HepG2 (cell line): Measurements from ENCODE around the gene DHX32. TPM values are rescaled to one million over a fixed set of nuclear protein-coding genes. Genes with fewer than 3 reads are reported as not detected.

Experiments used
- ASH2L ChIP-seq: fragments of 300-600, 200-600 bp; sonication (generic); IDR thresholded peaks from 2 replicates; pipeline ENCODE4 v1.7.0; 2017; ENCODE audit warnings: low read depth, mild to moderate bottlenecking, moderate library complexity, mixed read lengths, low read length; ENCODE audit not compliant: insufficient read length
- MTF1 ChIP-seq: sonication (generic); formaldehyde crosslinking; IDR thresholded peaks from 2 replicates; pipeline ENCODE4 v1.5.0; 2020; ENCODE audit warnings: missing genetic modification reagents
- NR2F1 ChIP-seq, 2 experiments: fragments of 450-650 bp in 1 of 2; formaldehyde crosslinking in 1 of 2; IDR thresholded peaks; 2 replicates each; pipeline versions ENCODE4 v1.5.0 to v1.6.1; 2016 to 2020; ENCODE audit warnings: mild to moderate bottlenecking in 1 of 2, missing compliant biosample characterization in 1 of 2, missing genetic modification reagents in 1 of 2, moderate library complexity in 1 of 2
- SP1 ChIP-seq, 2 experiments: fragments of 450-650 bp in 1 of 2; sonication (generic) in 1 of 2; formaldehyde crosslinking in 1 of 2; IDR thresholded peaks; 2 replicates each; pipeline versions ENCODE4 v1.4.0 to v1.6.1; 2016 to 2020; ENCODE audit warnings: missing genetic modification reagents in 1 of 2
- TARDBP ChIP-seq: sonication (generic); formaldehyde crosslinking; IDR thresholded peaks from 2 replicates; pipeline ENCODE4 v1.8.0; 2022; ENCODE audit warnings: mild to moderate bottlenecking, missing genetic modification reagents
- ZFP41 ChIP-seq: sonication (generic); formaldehyde crosslinking; IDR thresholded peaks from 2 replicates; pipeline ENCODE4 v1.4.0; 2020; ENCODE audit warnings: mild to moderate bottlenecking, missing genetic modification reagents, borderline replicate concordance
- ZNF274 ChIP-seq: sonication (generic); formaldehyde crosslinking; IDR thresholded peaks from 2 replicates; pipeline ENCODE4 v1.5.1; 2020; ENCODE audit warnings: mild to moderate bottlenecking, missing genetic modification reagents
- ZNF407 ChIP-seq: sonication (generic); formaldehyde crosslinking; IDR thresholded peaks from one replicate; pipeline ENCODE4 v1.5.1; 2020; ENCODE audit warnings: mild to moderate bottlenecking, missing genetic modification reagents; ENCODE audit errors: not compliant biosample characterization
- ZNF589 ChIP-seq: sonication (generic); formaldehyde crosslinking; conservative IDR thresholded peaks from 2 replicates; pipeline ENCODE4 v1.8.0; 2022; ENCODE audit warnings: mild to moderate bottlenecking, moderate library complexity, missing genetic modification reagents
- ZNF724P ChIP-seq: sonication (generic); formaldehyde crosslinking; IDR thresholded peaks from 2 replicates; pipeline ENCODE4 v1.8.0; 2022; ENCODE audit warnings: missing genetic modification reagents, borderline replicate concordance
- ZNF768 ChIP-seq: sonication (generic); formaldehyde crosslinking; IDR thresholded peaks from 2 replicates; pipeline ENCODE4 v1.4.0; 2020; ENCODE audit warnings: missing genetic modification reagents
- ZSCAN20 ChIP-seq: sonication (generic); formaldehyde crosslinking; IDR thresholded peaks from 2 replicates; pipeline ENCODE4 v1.4.0; 2020; ENCODE audit warnings: missing genetic modification reagents, mild to moderate bottlenecking, borderline replicate concordance
- ZSCAN31 ChIP-seq: sonication (generic); formaldehyde crosslinking; IDR thresholded peaks from 2 replicates; pipeline ENCODE4 v1.5.0; 2020; ENCODE audit warnings: low read depth, mild to moderate bottlenecking, missing genetic modification reagents
- polyA plus RNA-seq, 8 experiments: library from polyadenylated mRNA; depleted of rRNA in 3 of 8; stranded (reverse) in 7 of 8; unstranded in 1 of 8; fragments of >200 nt; fragmentation: Illumina TruSeq in 4 of 8; extraction: Trizol in 4 of 8; gene quantifications; 2 replicates each; pipeline versions ENCODE4 v1.2.1 to v1.2.3, GENCODE V29; 2011 to 2016; ENCODE audit warnings: low read depth in 4 of 8, missing spikeins in 1 of 8, mixed read lengths in 1 of 8; ENCODE audit not compliant: insufficient read depth in 1 of 8
- total RNA-seq, 5 experiments: library from RNA; depleted of rRNA; stranded (reverse); fragments of >200 nt; fragmentation: Illumina TruSeq; extraction: Trizol; gene quantifications; 2 replicates each; pipeline ENCODE4 v1.2.3, GENCODE V29; 2016; ENCODE audit warnings: low read depth in 1 of 5
- TF ChIP-seq, protein P1 (sequence below): sonication (generic); formaldehyde crosslinking; IDR thresholded peaks from 2 replicates; pipeline ENCODE4 v1.5.0; 2020; ENCODE audit warnings: missing genetic modification reagents
- TF ChIP-seq, protein P2 (sequence below): sonication (generic); formaldehyde crosslinking; IDR thresholded peaks from 2 replicates; pipeline ENCODE4 v1.4.0; 2020; ENCODE audit warnings: missing genetic modification reagents

The DHX32 gene
- total and polyA plus RNA-seq, 2 of the 13 experiments (the other 11 are each of a cell fraction or from before 2014, with no cell fraction given), result 15.5 to 16.5 TPM

GRCh38 chr10:125822878-125823662 lies 58.0 kb downstream of the DHX32 start, which contains the start of the genes BCCIP and UROS (continued):
- TF ChIP-seq ZNF589 (CRISPR knock-in tag) (no peak), ZFP41 (no peak), MTF1 (no peak), ZNF768 (CRISPR knock-in tag) (peak; percentile 38; the same call in 1 of the 2 replicates), NR2F1 (CRISPR knock-in tag; IDR thresholded peaks at IDR 0.05) (peak; percentile 35 to 87), TARDBP (CRISPR knock-in tag) (peak; percentile 45; the same call in 1 of the 2 replicates), ZNF274 (CRISPR knock-in tag) (peak; percentile 80; the same call in 1 of the 2 replicates), ZSCAN31 (peak; percentile 19; the same call in 1 of the 2 replicates), ASH2L (peak; percentile 83), ZNF407 (peak; percentile 74), ZSCAN20 (CRISPR knock-in tag) (no peak), SP1 (IDR thresholded peaks at IDR 0.05) (no peak), SP1 (CRISPR knock-in tag; IDR thresholded peaks at IDR 0.05) (peak; percentile 17; the same call in 1 of the 2 replicates), ZNF724P (CRISPR knock-in tag) (no peak)
- TF ChIP-seq, protein P1, sequence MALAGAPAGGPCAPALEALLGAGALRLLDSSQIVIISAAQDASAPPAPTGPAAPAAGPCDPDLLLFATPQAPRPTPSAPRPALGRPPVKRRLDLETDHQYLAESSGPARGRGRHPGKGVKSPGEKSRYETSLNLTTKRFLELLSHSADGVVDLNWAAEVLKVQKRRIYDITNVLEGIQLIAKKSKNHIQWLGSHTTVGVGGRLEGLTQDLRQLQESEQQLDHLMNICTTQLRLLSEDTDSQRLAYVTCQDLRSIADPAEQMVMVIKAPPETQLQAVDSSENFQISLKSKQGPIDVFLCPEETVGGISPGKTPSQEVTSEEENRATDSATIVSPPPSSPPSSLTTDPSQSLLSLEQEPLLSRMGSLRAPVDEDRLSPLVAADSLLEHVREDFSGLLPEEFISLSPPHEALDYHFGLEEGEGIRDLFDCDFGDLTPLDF (CRISPR knock-in tag), result 0 out of 2 replicates have a peak, but pooled peaks have one; percentile 12
- TF ChIP-seq, protein P2, sequence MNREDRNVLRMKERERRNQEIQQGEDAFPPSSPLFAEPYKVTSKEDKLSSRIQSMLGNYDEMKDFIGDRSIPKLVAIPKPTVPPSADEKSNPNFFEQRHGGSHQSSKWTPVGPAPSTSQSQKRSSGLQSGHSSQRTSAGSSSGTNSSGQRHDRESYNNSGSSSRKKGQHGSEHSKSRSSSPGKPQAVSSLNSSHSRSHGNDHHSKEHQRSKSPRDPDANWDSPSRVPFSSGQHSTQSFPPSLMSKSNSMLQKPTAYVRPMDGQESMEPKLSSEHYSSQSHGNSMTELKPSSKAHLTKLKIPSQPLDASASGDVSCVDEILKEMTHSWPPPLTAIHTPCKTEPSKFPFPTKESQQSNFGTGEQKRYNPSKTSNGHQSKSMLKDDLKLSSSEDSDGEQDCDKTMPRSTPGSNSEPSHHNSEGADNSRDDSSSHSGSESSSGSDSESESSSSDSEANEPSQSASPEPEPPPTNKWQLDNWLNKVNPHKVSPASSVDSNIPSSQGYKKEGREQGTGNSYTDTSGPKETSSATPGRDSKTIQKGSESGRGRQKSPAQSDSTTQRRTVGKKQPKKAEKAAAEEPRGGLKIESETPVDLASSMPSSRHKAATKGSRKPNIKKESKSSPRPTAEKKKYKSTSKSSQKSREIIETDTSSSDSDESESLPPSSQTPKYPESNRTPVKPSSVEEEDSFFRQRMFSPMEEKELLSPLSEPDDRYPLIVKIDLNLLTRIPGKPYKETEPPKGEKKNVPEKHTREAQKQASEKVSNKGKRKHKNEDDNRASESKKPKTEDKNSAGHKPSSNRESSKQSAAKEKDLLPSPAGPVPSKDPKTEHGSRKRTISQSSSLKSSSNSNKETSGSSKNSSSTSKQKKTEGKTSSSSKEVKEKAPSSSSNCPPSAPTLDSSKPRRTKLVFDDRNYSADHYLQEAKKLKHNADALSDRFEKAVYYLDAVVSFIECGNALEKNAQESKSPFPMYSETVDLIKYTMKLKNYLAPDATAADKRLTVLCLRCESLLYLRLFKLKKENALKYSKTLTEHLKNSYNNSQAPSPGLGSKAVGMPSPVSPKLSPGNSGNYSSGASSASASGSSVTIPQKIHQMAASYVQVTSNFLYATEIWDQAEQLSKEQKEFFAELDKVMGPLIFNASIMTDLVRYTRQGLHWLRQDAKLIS (CRISPR knock-in tag), result no peak
